Measurements from ENCODE around the gene OFD1.

Gene OFD1

GRCh38 chrX:13697455-13697854, 37.1 kb upstream of the OFD1 start:
- TF ChIP-seq CTCF (IDR thresholded peaks at IDR 0.05): no peak

GRCh38 chrX:13697976-13698375, 36.6 kb upstream of the OFD1 start:
- TF ChIP-seq CTCF (IDR thresholded peaks at IDR 0.05): no peak

GRCh38 chrX:13698432-13698831, 36.1 kb upstream of the OFD1 start:
- no peak for TF ChIP-seq CTCF (IDR thresholded peaks at IDR 0.05)

- no peak for TF ChIP-seq CTCF (IDR thresholded peaks at IDR 0.05)
These were observed 35.2 kb upstream of the OFD1 start for GRCh38 chrX:13699183-13699826.

- no peak for TF ChIP-seq CTCF (IDR thresholded peaks at IDR 0.05)
These were observed 34.2 kb upstream of the OFD1 start for GRCh38 chrX:13700380-13700779.

GRCh38 chrX:13702111-13702789, 32.3 kb upstream of the OFD1 start:
- TF ChIP-seq CTCF (IDR thresholded peaks at IDR 0.05): no peak

- no peak for TF ChIP-seq CTCF (IDR thresholded peaks at IDR 0.05)
These were observed 31.4 kb upstream of the OFD1 start for GRCh38 chrX:13703135-13703534.

Data from LNCAP (cell line).